Pulmonary artery endothelial cell (primary cell): ENCODE data around the gene SRCAP. TPM values are rescaled to one million over a fixed set of nuclear protein-coding genes. Genes with fewer than 3 reads are reported as not detected.
"Not testable (repeated sequence)": the region's sequence is repeated elsewhere in the genome, so short reads cannot be mapped to it uniquely, and the experiment has no call there.

ENCODE experiments used
- DNase-seq: peaks from one replicate; pipeline ENCODE4 v3.0.0-alpha.2; 2011; ENCODE audit warnings: low read depth, low spot score
- total RNA-seq: library from RNA; depleted of rRNA; stranded (reverse); fragments of >200 nt; gene quantifications from 2 replicates; pipeline ENCODE4 v1.2.3, GENCODE V29; 2014

The SRCAP gene
- total RNA-seq, 1 donor from 2014 or later: 33.4 TPM

DNA sequence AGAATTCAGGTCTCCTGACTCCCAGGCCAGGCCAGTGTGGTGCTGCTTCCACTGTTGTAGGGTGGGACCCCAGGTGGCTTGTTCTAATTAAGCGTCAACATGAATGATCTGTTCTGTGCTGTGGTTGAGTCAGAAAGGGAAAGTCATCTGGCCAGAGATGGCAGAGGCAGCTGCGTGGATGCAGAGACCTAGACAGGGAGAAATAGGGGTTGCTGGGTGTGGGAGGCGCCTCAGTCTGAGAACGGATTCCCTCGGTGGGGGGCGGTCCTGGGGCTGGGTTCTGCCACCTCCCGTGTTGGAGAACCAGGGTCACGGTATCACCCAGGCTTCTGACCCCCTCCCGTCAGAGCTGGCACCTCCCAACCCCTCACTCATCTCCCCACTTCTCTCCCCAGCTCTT lies 35.2 kb upstream of the SRCAP start:
- DNase-seq: no peak

- no peak for DNase-seq
Measured at GRCh38 chr16:30664616-30665109, 34.3 kb upstream of the SRCAP start.

DNA sequence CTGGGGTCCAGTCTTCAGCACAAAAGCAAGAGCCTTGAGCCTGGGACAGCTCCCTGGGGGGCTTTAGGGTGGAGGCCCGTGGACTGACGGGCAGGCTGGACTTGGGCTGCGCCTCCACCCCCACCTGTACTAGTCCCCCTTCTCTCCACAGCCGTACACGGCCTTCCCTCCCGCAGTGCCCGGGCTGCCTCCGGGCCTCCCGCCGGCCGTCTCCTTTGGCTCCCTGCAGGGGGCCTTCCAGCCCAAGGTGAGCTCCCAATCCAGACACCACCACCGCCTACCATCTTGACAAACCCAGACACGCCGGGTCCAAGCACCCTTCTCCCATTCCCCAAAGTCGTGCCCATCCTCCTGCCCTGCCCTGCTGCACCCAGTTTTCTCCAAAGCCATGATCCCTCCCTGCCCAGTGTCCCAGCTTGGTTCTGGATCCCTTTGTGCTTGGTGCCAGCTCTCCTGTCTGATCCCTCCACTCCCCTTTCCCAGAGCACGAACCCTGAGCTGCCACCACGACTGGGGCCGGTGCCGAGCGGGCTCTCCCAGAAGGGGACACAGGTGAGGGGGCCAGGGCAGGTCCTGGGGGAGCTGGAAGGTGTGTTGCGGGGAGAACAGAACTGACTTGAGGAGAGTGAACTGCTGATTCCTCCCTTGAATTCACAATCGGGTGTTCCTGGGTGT lies 33.7 kb upstream of the SRCAP start:
- no peak for DNase-seq

DNA sequence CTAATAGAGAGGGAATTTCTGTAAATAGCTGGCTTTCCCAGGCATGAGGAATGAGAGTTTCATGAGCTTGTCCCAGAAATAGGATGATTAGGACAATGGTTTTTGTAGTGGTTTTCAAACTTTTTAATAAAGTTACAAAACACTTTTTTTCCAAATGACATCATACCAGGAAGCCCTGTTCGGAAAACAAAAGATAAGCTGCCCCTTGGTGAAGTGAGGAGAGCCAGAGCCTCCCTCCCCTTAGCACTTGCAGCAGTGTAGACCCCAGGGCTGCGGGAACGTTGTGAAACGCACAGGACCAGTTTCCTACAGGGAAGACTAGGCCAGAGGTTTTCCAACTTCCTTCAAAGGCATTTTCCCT lies 33.2 kb upstream of the SRCAP start:
- no peak for DNase-seq

DNA sequence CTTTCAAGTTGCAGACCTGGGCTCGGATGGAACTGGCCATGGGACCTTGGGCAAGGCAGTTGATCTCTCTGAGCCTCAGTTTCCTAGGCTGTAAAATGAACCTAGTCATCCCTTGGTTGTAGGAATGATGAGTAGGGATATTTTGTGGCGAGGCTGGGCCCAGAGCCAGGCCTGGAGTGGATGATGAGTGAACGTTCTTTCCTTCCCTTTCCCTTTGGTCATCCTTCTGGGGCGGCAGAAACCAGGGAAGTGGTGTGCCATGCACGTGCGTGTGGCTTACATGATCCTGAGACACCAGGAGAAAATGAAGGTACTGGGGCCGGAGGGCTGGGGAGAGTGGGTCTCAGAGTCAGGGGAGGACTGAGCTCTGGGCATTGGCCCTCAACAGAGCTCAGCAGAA lies 32.3 kb upstream of the SRCAP start:
- DNase-seq: no peak

DNA sequence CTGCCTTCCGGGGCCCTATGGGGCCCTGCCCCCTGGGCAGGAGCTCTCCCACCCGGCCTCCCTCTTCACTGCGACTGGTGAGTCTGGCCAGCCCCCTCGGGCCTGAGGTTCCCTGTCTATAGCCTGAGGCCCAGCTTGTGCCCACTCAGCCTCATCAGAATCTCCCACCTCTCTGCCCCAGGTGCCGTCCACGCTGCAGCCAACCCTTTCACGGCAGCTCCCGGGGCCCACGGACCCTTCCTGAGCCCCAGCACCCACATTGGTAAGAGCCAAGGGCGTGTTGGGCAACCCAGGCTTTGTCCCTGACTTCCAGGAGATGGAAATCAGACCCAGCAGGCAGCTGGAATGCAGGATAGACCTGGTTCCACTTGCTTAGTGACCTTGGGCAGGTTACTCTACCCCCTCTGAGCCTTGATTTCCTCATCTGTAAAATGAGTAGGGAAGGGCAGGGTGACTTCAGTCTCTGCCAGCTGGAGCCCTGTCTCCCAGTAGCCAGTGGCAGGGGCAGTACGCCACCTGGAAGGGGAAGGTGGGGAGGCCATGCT lies 31.5 kb upstream of the SRCAP start:
- DNase-seq: no peak

DNA sequence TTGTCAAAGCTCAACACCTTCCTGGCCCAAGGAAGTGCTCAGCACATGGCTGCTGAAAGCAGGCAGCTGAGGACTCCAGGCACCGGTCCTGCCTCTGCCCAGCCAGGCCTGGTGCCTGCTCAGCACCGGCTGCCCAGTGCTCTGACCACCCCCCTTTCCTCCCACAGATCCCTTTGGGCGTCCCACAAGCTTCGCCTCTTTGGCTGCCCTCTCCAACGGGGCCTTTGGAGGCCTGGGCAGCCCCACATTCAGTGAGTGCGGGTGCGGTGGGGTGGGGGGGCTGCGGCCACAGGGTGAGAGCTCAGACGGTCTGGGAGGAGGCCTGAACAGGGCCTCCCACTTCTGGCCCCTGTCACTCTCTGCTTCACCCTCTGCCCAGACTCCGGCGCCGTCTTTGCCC lies 30.6 kb upstream of the SRCAP start:
- no peak for DNase-seq

DNA sequence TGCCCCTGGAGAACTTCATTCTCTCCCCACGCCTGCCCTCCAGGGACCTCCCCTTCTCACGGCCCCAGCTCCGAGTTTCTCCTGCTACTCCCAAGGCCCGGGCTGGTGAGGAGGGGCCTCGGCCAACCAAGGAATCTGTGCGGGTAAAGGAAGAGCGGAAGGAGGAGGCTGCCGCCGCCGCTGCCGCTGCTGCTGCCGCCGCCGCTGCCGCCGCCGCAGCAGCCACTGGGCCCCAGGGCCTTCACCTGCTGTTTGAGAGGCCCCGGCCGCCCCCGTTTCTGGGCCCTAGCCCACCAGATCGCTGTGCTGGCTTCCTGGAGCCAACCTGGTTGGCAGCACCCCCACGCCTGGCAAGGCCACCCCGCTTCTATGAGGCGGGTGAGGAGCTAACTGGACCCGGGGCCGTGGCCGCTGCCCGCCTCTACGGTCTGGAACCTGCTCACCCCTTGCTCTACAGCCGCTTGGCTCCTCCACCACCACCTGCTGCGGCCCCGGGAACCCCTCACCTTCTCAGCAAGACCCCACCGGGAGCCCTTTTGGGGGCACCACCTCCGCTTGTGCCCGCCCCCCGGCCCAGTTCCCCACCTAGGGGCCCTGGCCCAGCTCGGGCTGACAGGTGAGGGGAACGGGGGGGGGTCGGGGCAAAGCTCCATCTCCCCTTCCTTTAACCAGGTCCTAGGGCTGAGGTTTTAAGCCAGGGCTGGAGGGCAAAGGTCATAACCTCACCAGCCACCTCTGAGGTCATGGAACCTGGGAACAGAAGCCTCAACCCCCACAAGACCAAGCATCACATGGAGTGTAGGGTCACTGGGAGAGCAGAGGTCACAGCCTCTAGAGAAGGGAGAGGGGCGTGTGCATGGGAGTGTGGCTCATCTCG lies 29.7 kb upstream of the SRCAP start:
- no peak for DNase-seq

DNA sequence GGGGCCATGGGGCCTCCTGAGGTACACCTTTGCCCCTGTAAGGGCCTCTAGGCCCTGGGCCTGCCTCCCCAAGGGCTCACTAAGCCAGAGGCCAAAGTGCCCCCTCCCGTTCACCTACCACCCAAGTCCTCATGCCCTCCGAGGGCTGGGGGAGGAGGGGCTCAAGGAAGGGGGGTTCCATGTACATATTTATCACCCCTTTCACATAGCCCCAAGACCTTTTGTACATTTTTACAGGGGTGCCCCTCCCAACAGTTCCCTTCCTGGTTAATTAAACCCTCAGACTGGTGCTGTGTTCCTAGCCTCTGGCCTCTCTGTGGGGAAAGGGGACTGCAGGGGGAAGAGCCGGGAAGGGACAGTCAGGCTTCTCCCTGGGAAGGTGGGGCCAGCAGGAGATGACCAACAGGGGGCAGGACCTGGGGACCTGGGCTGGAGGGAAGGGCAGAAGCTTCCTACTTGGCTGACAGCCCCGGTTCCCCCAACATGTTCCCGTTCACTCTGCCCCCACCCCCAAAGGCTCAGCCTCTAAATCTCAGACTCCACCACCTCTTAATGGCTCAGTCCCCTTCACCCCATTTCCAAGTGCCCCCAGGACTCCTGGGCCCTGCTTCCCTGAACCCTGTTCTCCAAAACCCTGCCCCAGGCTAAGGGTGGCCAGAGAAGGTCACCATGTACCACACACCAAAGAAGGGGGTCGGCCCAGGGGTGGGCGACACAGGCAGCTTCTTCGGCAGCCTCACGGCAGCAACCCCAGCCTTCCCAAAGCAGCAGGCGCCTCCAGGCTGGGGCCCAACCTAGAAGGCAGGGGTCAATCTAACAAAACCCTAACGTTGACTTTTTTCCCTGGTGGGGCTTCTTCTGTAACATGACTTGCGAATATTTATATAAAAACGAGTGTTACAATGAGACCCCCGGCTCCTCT lies 28.8 kb upstream of the SRCAP start:
- no peak for DNase-seq

DNA sequence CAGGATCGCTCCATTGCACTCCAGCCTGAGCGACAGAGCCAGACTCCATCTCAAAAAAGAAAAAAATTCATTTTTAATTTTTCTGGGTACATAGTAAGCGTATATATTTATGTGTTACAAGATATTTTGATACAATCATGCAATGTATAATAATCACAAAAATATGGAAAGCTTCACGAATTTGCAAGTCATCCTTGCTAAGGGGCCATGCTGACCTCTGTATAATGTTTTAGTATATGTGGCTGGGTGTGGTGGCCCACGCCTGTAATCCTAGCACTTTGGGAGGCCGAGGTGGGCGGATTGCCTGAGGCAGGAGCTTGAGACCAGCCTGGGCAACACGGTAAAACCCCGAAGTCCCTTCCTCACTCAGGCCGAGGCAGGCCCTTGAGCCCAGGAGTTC lies 23.8 kb upstream of the SRCAP start:
- DNase-seq: no peak

GRCh38 chr16:30677931-30678585 lies 20.9 kb upstream of the SRCAP start:
- DNase-seq: no peak

GRCh38 chr16:30678586-30678970 lies 20.4 kb upstream of the SRCAP start:
- DNase-seq: no peak

GRCh38 chr16:30680326-30680725 lies 18.6 kb upstream of the SRCAP start:
- no peak for DNase-seq

DNA sequence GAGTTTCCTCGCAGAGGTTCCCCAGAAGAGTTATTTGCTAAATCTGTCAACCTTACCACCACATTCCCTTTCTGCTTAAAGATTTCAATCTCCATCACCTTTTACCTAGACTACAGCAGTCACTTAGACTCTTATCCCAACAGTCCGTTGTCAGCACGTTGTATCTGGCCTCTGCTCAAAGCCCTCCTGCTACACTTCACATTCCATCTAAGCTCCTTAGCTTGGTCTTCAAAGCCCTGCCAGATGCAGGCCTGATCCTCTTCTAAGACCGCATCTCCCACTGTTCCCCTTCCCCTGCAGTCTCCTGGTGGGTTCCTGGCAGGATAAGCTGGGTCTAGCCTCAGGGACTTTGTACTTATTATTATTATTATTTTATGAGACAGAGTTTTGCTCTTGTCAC lies 10.3 kb upstream of the SRCAP start:
- no peak for DNase-seq

DNA sequence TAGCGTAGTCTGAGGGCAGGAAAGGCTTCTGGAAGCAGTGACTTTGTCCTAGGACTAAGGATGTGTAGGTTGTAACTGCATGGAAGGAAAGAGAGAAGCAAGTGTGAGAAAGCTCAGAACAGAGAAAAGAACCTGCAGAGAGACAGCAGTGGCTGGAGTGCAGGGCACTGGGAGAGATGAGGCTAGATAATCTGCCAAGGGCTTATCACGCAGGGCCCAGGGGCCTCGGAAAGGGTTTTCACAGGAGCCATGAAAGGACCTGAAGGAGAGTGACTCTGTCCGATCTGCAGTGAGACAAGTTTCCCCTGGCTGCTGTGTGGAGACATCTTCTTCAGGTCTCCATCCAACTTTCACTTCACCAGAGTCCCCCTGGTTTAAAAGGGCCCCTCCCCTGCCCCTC lies 7.1 kb upstream of the SRCAP start:
- no peak for DNase-seq

GRCh38 chr16:30692396-30693064 lies 6.4 kb upstream of the SRCAP start:
- DNase-seq: no peak

GRCh38 chr16:30694926-30695693 lies 3.9 kb upstream of the SRCAP start:
- DNase-seq: peak; percentile 19

DNA sequence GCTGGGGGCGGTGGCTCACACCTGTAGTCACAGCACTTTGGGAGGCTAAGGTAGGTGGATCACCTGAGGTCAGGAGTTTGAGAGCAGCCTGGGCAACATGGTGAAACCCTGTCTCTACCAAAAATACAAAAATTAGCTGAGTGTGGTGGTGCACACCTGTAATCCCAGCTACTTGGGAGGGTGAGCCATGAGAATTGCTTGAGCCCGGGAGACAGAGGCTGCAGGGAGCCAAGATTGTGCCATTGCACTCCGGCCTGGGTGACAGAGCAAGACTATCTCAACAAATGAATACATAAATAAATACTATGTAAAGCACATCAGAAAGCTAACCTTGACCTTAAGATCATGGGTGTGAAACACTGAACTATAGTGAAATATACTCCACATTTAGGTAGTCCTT lies 2.3 kb upstream of the SRCAP start:
- not testable (repeated sequence) for DNase-seq

DNA sequence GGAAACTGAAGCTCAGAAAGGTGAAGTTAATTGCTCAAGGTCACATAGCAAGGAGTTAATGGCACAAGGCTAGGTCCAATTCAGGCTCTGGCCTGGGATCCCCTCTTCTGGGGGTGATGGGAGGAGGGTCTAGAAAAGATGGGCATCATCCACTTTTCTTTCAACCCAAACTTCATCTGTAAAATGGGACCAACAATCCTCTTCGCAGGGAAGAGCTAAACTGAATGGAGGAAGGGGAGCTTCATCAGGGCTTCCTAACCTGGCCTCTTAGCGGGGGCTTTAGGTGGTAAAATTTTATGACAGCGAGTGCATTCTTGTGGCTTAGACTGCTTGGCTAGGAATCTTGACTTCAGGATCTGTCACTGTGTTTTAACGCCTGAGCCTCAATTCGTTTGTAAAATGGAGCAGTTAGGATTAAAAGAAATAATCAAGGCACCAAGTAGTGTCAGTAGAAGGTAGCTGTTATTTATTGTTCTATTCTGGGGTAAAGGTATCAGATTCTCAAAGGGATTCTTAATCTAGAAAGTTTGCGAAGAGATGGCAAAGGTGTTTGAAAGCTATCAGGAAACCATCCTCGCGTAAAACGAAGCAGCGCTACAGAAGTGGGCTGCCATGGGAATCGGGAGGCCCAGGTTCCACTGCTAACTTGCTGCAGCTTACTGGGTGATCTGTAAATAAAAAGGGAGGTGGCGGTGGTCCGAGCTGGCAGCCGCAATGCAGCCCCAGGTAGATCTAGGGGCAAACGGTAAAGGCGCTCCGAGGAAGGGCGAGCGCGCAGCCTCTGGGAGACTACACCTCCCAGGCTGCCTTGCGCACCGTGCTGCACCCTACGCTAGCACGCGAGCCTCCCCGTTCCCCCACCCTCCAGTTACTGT lies 1.5 kb upstream of the SRCAP start:
- peak; percentile 88 for DNase-seq
